Testis (tissue), 3 donors: ENCODE results near the gene G3BP2. TPM values are rescaled to one million over a fixed set of nuclear protein-coding genes. Genes with fewer than 3 reads are reported as not detected.

Experiments used
- DNase-seq: peaks from one replicate; pipeline ENCODE4 v3.0.0-alpha.2; 2019
- H3K27ac ChIP-seq, 2 donors: fragments of 200-600 bp; sonication (generic); one replicate each; pipeline ENCODE4 v1.5.1; 2019
- H3K27me3 ChIP-seq: fragments of 200-600 bp; sonication (generic); one replicate; pipeline ENCODE4 v1.5.1; 2019
- H3K36me3 ChIP-seq: fragments of 200-600 bp; sonication (generic); one replicate; pipeline ENCODE4 v1.5.1; 2017; ENCODE audit warnings: low read depth; ENCODE audit errors: missing control alignments
- H3K4me1 ChIP-seq: fragments of 200-600 bp; sonication (generic); one replicate; pipeline ENCODE4 v1.5.1; 2019
- H3K4me3 ChIP-seq, 2 donors: fragments of 200-600 bp; sonication (generic); one replicate each; pipeline ENCODE4 v1.5.1; 2017 to 2019
- H3K9me3 ChIP-seq: fragments of 200-600 bp; sonication (generic); one replicate; pipeline ENCODE4 v1.5.1; 2017
- POLR2A ChIP-seq: fragments of 450-650 bp; IDR thresholded peaks from one replicate; pipeline ENCODE4 v1.6.1; 2017; ENCODE audit warnings: antibody characterized with exemption, mild to moderate bottlenecking, moderate library complexity
- WGBS, 2 donors: methylation state at CpG; one replicate each; pipeline ENCODE4 v1.1.5; 2018; 5-methylcytosine and 5-hydroxymethylcytosine counted together
- intact Hi-C: fragments of 100-400 bp; cut with DNase I; formaldehyde crosslinking; loops from one replicate; pipeline ENCODE4 v1.15.1; 2023; ENCODE audit warnings: low total_unique reads
- polyA plus RNA-seq: library from polyadenylated mRNA; stranded (reverse); fragments of 350-450 nt; fragmentation: Illumina TruSeq; extraction: RNeasy Lipid Tissue Mini Kit (QIAGEN cat#74804); gene quantifications from one replicate; pipeline ENCODE4 v1.2.3, GENCODE V29; 2014; ENCODE audit warnings: low read depth, low replicate concordance; ENCODE audit not compliant: insufficient read depth
- total RNA-seq, 2 donors: library from RNA; depleted of rRNA; stranded (reverse); fragments of >200 nt; gene quantifications; one replicate each; pipeline ENCODE4 v1.2.3, GENCODE V29; 2016
- TF ChIP-seq, protein P1 (sequence below), 3 experiments: fragments of 450-650 bp in 2 of 3; fragments of 200-600 bp in 1 of 3; sonication (generic) in 1 of 3; IDR thresholded peaks; one replicate each; pipeline ENCODE4 v1.5.1; 2016 to 2019; ENCODE audit warnings: antibody characterized with exemption in 3 of 3, mild to moderate bottlenecking in 2 of 3, moderate library complexity in 1 of 3

The G3BP2 gene
- total and polyA plus RNA-seq, 3 donors from 2014 or later: 102 to 134 (median 105) TPM

DNA sequence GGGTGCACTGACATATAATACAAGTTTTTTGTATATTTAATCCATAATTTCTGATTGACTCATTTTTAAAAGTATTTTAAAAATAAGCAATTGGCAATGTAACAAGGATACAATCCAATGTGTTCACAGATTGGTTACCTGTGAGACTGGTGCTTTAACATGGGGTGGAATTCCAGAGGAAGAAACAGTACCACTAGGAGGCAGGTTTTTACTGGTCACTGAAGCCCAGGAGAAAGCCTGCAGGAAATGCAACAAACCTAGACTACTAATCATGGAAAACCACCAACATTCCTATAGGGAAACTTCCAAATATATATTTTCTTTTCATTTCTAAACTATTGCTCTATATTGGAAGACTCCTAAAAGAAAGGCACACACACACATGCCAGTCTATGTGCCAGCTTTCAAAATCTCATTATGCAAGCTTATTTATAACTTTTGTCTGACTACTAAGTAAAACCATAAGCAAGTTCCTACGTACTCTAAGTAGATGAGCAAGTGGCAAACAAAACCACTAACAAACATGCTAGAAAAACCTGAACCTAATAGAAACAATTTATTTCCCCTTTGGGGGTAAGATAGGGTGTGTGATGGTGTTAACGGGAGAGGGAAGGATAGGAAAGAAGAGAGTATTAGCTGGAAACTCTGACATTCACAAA is 19.2 kb downstream of the G3BP2 start:
- intact Hi-C loops: no loop called here
- DNase-seq: no peak
- H3K27ac ChIP-seq: no peak overlapping the region
- H3K36me3 ChIP-seq: no peaks in the 10 kb centered on the region
- no peak overlapping the region for H3K4me3 ChIP-seq
- no peaks in the 10 kb centered on the region for H3K4me1 ChIP-seq
- no peak for TF ChIP-seq POLR2A
- TF ChIP-seq, protein P1, sequence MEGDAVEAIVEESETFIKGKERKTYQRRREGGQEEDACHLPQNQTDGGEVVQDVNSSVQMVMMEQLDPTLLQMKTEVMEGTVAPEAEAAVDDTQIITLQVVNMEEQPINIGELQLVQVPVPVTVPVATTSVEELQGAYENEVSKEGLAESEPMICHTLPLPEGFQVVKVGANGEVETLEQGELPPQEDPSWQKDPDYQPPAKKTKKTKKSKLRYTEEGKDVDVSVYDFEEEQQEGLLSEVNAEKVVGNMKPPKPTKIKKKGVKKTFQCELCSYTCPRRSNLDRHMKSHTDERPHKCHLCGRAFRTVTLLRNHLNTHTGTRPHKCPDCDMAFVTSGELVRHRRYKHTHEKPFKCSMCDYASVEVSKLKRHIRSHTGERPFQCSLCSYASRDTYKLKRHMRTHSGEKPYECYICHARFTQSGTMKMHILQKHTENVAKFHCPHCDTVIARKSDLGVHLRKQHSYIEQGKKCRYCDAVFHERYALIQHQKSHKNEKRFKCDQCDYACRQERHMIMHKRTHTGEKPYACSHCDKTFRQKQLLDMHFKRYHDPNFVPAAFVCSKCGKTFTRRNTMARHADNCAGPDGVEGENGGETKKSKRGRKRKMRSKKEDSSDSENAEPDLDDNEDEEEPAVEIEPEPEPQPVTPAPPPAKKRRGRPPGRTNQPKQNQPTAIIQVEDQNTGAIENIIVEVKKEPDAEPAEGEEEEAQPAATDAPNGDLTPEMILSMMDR (IDR thresholded peaks at IDR 0.05): peak in 1 of 3 experiments; percentile 30
- no peaks in the 10 kb centered on the region for H3K27me3 ChIP-seq
- WGBS, 2 donors: 85 to 89% methylated on average over 2 of the region's 2 CpGs
- H3K9me3 ChIP-seq: no peaks in the 10 kb centered on the region

DNA sequence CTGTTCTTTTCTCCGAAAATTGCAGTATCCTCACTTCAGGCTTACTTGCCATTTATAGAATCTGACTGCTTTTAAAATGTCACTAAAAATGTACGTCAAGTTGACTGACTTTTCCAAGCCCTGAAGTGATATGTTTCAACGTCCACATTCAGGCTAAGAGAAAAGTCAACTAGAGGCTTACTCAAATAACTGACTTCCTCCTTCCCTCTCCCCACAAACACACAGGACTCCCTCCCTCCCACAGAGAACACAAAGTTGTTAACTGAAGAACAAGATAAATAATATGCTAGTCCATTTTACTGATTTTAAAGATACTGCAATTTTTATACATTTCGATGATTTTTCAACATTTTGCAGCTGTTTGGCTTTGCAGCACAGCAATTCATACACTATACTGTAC is 29.1 kb downstream of the G3BP2 start:
- Histone ChIP-seq H3K9me3 (no peaks in the 10 kb centered on the region), H3K4me1 (no peaks in the 10 kb centered on the region), H3K36me3 (no peaks in the 10 kb centered on the region), H3K27ac (no peak overlapping the region), H3K4me3 (no peak overlapping the region), H3K27me3 (no peaks in the 10 kb centered on the region)
- intact Hi-C loops: no loop called here
- 75 to 85% methylated on average over 4 of the region's 4 CpGs for WGBS, 2 donors
- no peak for DNase-seq
- TF ChIP-seq, protein P1 (IDR thresholded peaks at IDR 0.05): no peak
- TF ChIP-seq POLR2A: no peak

DNA sequence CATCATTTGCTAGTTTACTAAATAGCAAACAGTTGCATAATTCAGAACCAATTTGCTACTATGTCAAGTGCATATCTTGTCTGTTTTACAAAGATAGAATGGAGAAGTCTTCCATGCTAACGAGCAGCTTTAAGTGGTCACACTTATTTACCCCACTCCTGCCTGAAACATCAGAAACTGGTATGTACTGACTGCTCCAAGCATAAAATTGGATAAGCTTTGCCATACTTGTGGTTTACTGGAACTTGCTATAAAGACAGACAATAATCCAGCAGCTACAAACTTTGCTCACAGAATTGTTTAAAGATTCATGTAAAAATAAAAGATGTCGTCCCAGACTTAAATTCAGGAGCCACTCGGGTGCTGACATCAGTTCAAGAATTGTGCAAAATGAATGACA is 29.6 kb downstream of the G3BP2 start:
- Histone ChIP-seq H3K4me1 (no peaks in the 10 kb centered on the region), H3K4me3 (no peak overlapping the region), H3K27me3 (no peaks in the 10 kb centered on the region), H3K27ac (no peak overlapping the region), H3K36me3 (no peaks in the 10 kb centered on the region), H3K9me3 (no peaks in the 10 kb centered on the region)
- TF ChIP-seq, protein P1 (IDR thresholded peaks at IDR 0.05): no peak
- no peak for TF ChIP-seq POLR2A
- 67 to 69% methylated on average over 3 of the region's 3 CpGs for WGBS, 2 donors
- no peak for DNase-seq
- intact Hi-C loops: no loop called here

DNA sequence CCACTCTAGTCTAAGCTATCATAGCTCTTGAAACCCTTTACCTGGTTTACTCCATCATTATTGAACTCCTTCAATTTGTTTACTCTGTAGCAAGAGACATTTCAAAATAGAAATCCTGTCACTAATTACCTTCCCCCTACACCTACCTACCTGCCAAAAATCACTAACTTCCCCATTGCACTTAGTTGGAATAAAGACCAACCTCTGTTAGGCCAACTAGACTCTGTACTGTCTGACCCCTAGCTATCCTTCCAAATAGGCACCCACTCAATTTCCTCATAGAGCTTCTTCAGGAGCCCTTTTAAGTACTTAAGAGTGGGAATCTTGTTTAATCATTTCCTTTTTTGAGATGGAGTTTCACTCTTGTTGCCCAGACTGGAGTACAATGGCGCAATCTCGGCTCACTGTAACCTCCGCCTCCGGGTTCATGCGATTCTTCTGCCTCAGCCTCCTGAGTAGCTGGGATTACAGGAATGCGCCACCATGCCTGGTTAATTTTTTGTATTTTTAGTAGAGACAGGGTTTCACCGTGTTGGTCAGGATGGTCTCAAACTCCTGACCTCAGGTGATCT is 34.0 kb downstream of the G3BP2 start:
- no peaks in the 10 kb centered on the region for H3K9me3 ChIP-seq
- TF ChIP-seq, protein P1 (IDR thresholded peaks at IDR 0.05): no peak
- TF ChIP-seq POLR2A: no peak
- no peak overlapping the region for H3K4me3 ChIP-seq
- H3K36me3 ChIP-seq: no peaks in the 10 kb centered on the region
- no peaks in the 10 kb centered on the region for H3K4me1 ChIP-seq
- 90 to 93% methylated on average over 7 of the region's 7 CpGs for WGBS, 2 donors
- no peaks in the 10 kb centered on the region for H3K27me3 ChIP-seq
- DNase-seq: no peak
- no peak overlapping the region for H3K27ac ChIP-seq
- intact Hi-C loops: no loop called here

DNA sequence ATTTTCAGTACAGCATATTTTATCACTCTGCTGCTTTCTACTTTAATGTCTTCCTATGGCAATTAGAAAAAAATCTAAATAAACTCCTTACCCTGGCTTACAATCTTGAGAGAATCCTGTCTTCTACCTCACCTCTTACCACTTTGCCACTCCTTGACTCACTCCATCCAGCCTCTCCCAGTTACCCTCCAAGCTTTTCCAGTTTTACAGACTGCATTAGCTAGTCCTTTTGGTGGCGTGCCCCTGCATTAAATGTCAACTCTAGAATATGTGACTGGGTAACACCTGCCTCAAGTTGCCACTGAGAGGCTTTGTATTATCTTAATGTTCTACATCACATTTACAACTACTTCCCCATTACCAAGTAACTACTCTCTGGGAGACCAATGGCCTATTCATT is 35.4 kb downstream of the G3BP2 start:
- H3K27ac ChIP-seq: no peak overlapping the region

More for the DNA sequence above, 35.4 kb downstream of the G3BP2 start:
- intact Hi-C loops: no loop called here
- H3K4me1 ChIP-seq: no peaks in the 10 kb centered on the region
- no peaks in the 10 kb centered on the region for H3K27me3 ChIP-seq
- H3K4me3 ChIP-seq: no peak overlapping the region
- no peaks in the 10 kb centered on the region for H3K36me3 ChIP-seq
- 96 to 100% methylated on average over 1 of the region's 1 CpG for WGBS, 2 donors
- DNase-seq: no peak
- no peaks in the 10 kb centered on the region for H3K9me3 ChIP-seq
- TF ChIP-seq, protein P1 (IDR thresholded peaks at IDR 0.05): no peak
- no peak for TF ChIP-seq POLR2A
